HCT116 (cell line): ENCODE data around the gene NFIB. TPM values are rescaled to one million over a fixed set of nuclear protein-coding genes. Genes with fewer than 3 reads are reported as not detected.

Experiments
- ATAC-seq: fragments of 200-7000 bp; cut with Tn5 transposase; 2 replicates; pipeline ENCODE4 v1.9.1; 2020; ENCODE audit warnings: mild to moderate bottlenecking, moderate library complexity
- BruUV-seq: library from RNA; stranded (reverse); fragments of 400-500 nt; replicated peaks from 2 replicates; lab custom pipeline; 2021; lab: Mats Ljungman, UMichigan
- CTCF ChIA-PET: fragments of 300-600 bp; sonication (Branson Sonifier 250); formaldehyde crosslinking; loops from one replicate; lab custom pipeline; 2021; ENCODE audit warnings: antibody characterized with exemption; lab: Charles Lee
- POLR2A ChIA-PET: fragments of 300-600, 350-600 bp; sonication (Branson Sonifier 250); formaldehyde crosslinking; loops from one replicate; lab custom pipeline; 2021; ENCODE audit warnings: antibody characterized with exemption; lab: Charles Lee
- RAD21 ChIA-PET, 2 experiments: fragments of 300-600 bp; sonication (Branson Sonifier 250); formaldehyde crosslinking; loops; one replicate each; lab custom pipeline; 2023; ENCODE audit warnings: low total read pairs in 2 of 2; ENCODE audit not compliant: uncharacterized antibody in 2 of 2, unreplicated experiment in 2 of 2, low non-redundant PET in 1 of 2; lab: Charles Lee
- DNase-seq: peaks from one replicate; pipeline ENCODE4 v3.0.0-alpha.2; 2010; ENCODE audit warnings: low read depth, low spot score
- H2AFZ ChIP-seq: fragments of 200-600 bp; shearing (Covaris generic), sonication (generic); 2 replicates; pipeline ENCODE4 v1.6.1; 2017; ENCODE audit warnings: low read depth, mixed run types, mixed read lengths, antibody characterized with exemption, low read length; ENCODE audit not compliant: poor library complexity, severe bottlenecking
- H3K27ac ChIP-seq: 2 replicates; pipeline ENCODE4 v1.5.1; 2012; ENCODE audit warnings: low read depth, low read length
- H3K27me3 ChIP-seq: fragments of 200-600 bp; sonication (generic); 2 replicates; pipeline ENCODE4 v1.6.1; 2016; ENCODE audit warnings: mixed run types, low read length, mixed read lengths; ENCODE audit not compliant: insufficient read depth
- H3K36me3 ChIP-seq, 2 experiments: fragments of 200-500 bp in 1 of 2; fragments of 200-600 bp in 1 of 2; sonication (Bioruptor generic) in 1 of 2; sonication (generic) in 1 of 2; 2 replicates each; pipeline versions ENCODE4 v1.5.1 to v1.6.1; 2014 to 2016; ENCODE audit warnings: low read length in 2 of 2, inconsistent platforms in 1 of 2, mixed read lengths in 1 of 2, mixed run types in 1 of 2; ENCODE audit not compliant: insufficient read depth in 2 of 2, control insufficient read depth in 1 of 2
- H3K4me1 ChIP-seq, 2 experiments: fragments of 200-600 bp in 1 of 2; sonication (generic) in 1 of 2; 2 replicates each; pipeline versions ENCODE4 v1.5.1 to v1.6.1; 2012 to 2017; ENCODE audit warnings: low read length in 2 of 2, inconsistent platforms in 1 of 2, mild to moderate bottlenecking in 1 of 2, mixed read lengths in 1 of 2, mixed run types in 1 of 2, moderate library complexity in 1 of 2; ENCODE audit not compliant: insufficient read depth in 2 of 2, control insufficient read depth in 1 of 2
- H3K4me2 ChIP-seq: fragments of 200-600 bp; sonication (generic); 2 replicates; pipeline ENCODE4 v1.6.1; 2017; ENCODE audit warnings: mixed run types, low read length, mixed read lengths
- H3K4me3 ChIP-seq, 2 experiments: fragments of 200-600 bp in 1 of 2; sonication (generic) in 1 of 2; replicated peaks in 1 of 2; 2 replicates each; pipeline ENCODE4 v1.5.1; 2011 to 2016; ENCODE audit warnings: low read length in 2 of 2, control low read depth in 1 of 2, low read depth in 1 of 2, mild to moderate bottlenecking in 1 of 2, mixed read lengths in 1 of 2, mixed run types in 1 of 2
- H3K79me2 ChIP-seq: fragments of 200-600 bp; sonication (generic); 2 replicates; pipeline ENCODE4 v1.6.1; 2017; ENCODE audit warnings: mild to moderate bottlenecking, mixed run types, low read length, moderate library complexity, mixed read lengths; ENCODE audit not compliant: insufficient read depth
- H3K9ac ChIP-seq: fragments of 200-600 bp; sonication (generic); 2 replicates; pipeline ENCODE4 v1.6.1; 2016; ENCODE audit warnings: low read length, mixed read lengths
- H3K9me2 ChIP-seq: fragments of 200-600 bp; sonication (generic), shearing (Covaris generic); 2 replicates; pipeline ENCODE4 v1.6.1; 2017; ENCODE audit warnings: mixed run types, mild to moderate bottlenecking, moderate library complexity; ENCODE audit not compliant: insufficient read depth
- H3K9me3 ChIP-seq, 2 experiments: fragments of 200-500 bp in 1 of 2; fragments of 200-600 bp in 1 of 2; sonication (Bioruptor generic) in 1 of 2; sonication (generic) in 1 of 2; 2 replicates each; pipeline ENCODE4 v1.6.1; 2014 to 2017; ENCODE audit warnings: low read length in 2 of 2, mixed read lengths in 2 of 2, inconsistent platforms in 1 of 2, low read depth in 1 of 2, mild to moderate bottlenecking in 1 of 2, mixed run types in 1 of 2, moderate library complexity in 1 of 2; ENCODE audit not compliant: control insufficient read depth in 1 of 2, insufficient read depth in 1 of 2
- H4K20me1 ChIP-seq: fragments of 200-600 bp; sonication (generic), shearing (Covaris generic); 2 replicates; pipeline ENCODE4 v1.6.1; 2017; ENCODE audit warnings: mixed run types, mild to moderate bottlenecking, moderate library complexity; ENCODE audit not compliant: insufficient read depth
- EZH2phosphoT487 ChIP-seq: fragments of 200-600 bp; IDR thresholded peaks from 2 replicates; pipeline ENCODE4 v1.6.1; 2018; ENCODE audit warnings: antibody characterized with exemption, borderline replicate concordance
- POLR2A ChIP-seq: IDR thresholded peaks from 2 replicates; pipeline ENCODE4 v1.7.0; 2011; ENCODE audit warnings: borderline replicate concordance; ENCODE audit not compliant: insufficient read depth, insufficient read length; ENCODE audit errors: extremely low read depth
- POLR2AphosphoS5 ChIP-seq: IDR thresholded peaks from 2 replicates; pipeline ENCODE4 v1.6.1; 2011; ENCODE audit warnings: mild to moderate bottlenecking, low read depth, low read length, moderate library complexity
- RAD21 ChIP-seq: IDR thresholded peaks from 2 replicates; pipeline ENCODE4 v1.6.1; 2012; ENCODE audit warnings: low read depth, mild to moderate bottlenecking
- SP1 ChIP-seq: IDR thresholded peaks from 2 replicates; pipeline ENCODE4 v1.6.1; 2012; ENCODE audit warnings: low read depth
- SRF ChIP-seq: IDR thresholded peaks from 2 replicates; pipeline ENCODE4 v1.6.1; 2012; ENCODE audit warnings: low read depth
- TCF7L2 ChIP-seq: IDR thresholded peaks from 2 replicates; pipeline ENCODE4 v1.7.0; 2011; ENCODE audit warnings: borderline replicate concordance, inconsistent platforms; ENCODE audit not compliant: insufficient read depth, insufficient read length; ENCODE audit errors: extremely low read depth
- YY1 ChIP-seq: IDR thresholded peaks from 2 replicates; pipeline ENCODE4 v1.6.1; 2011; ENCODE audit warnings: low read length, low read depth, moderate library complexity, mild to moderate bottlenecking; ENCODE audit not compliant: insufficient replicate concordance; ENCODE audit errors: extremely low read depth
- ZNF274 ChIP-seq: fragments of 200-500 bp; sonication (Bioruptor generic); IDR thresholded peaks from 2 replicates; pipeline ENCODE4 v1.6.1; 2014; ENCODE audit warnings: mild to moderate bottlenecking, low read depth, low read length, inconsistent platforms
- intact Hi-C: fragments of 100-400 bp; cut with micrococcal nuclease; formaldehyde crosslinking; loops from 2 replicates; pipeline ENCODE4 v1.10.0; 2022
- total RNA-seq: library from RNA; stranded (reverse); gene quantifications from one replicate; pipeline ENCODE4 v1.2.1, GENCODE V29; 2021; ENCODE audit not compliant: unreplicated experiment
- TF ChIP-seq, protein P1 (sequence below): IDR thresholded peaks from 2 replicates; pipeline ENCODE4 v1.6.1; 2012; ENCODE audit warnings: low read depth
- TF ChIP-seq, protein P2 (sequence below): IDR thresholded peaks from 2 replicates; pipeline ENCODE4 v1.6.1; 2012

NFIB gene
- total RNA-seq, 1 experiment from 2014 or later = 6.6 TPM

DNA sequence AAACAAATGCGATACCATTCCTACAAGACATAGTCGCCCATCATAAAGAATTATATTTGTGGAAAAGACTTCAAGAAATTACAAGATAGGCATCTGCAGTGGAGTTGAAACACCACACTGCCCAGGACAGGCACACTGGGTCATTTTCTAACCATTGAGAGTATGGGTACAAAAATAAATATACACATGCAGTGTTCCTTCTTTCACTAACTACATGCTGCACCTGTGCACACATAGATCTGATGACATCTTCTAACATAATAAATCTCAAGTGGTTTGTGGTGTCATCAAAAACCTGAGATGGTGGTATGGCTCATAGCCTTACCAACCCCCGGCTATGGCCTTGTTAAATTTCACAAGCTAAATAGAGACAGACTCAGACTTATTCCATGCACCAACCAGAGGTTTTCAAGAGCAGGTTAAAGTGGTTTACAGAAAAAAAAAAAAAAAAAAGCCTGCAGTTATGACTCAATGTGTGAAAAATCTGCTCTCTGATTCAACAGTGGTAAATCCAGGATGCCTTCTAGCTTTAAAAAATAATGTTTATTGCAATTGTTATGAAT is 12.4 kb upstream of the NFIB start (continued):
- TF ChIP-seq POLR2A (no peak), EZH2phosphoT487 (no peak)
- TF ChIP-seq, all 23 proteins: peak for 0

DNA sequence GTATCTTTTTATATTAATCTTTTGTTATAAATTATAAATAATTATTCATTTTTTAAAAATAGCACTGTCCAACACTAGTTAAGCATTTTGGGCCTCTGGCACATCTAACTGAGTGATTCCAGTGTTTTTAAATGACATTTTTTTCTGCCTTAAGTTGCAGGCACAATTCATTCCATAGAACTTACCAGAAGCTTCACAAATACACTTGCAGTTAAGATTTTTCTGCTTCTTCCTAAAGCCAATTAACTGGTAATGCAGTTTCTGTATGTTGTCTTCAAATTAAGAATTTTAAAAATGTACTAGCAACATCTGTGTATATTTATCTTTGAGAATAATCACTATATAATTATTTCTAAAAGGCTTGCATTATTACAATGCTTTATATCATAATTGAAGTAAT is 11.2 kb upstream of the NFIB start:
- H3K9me2 ChIP-seq = no peaks in the 10 kb centered on the region
- POLR2A ChIA-PET = no interaction called here
- no peaks in the 10 kb centered on the region for H3K36me3 ChIP-seq
- intact Hi-C loops = no loop called here
- no peak overlapping the region for H2AFZ ChIP-seq
- CTCF ChIA-PET = no interaction called here
- no peak overlapping the region for H3K9ac ChIP-seq
- no peak overlapping the region for H3K4me2 ChIP-seq
- TF ChIP-seq POLR2AphosphoS5 (no peak), EZH2phosphoT487 (no peak), POLR2A (no peak)
- ATAC-seq (no peak), DNase-seq (no peak)
- RAD21 ChIA-PET = no interaction called here
- no peaks in the 10 kb centered on the region for H3K79me2 ChIP-seq
- H3K27ac ChIP-seq = no peak overlapping the region
- H3K9me3 ChIP-seq = no peaks in the 10 kb centered on the region
- BruUV-seq = no TSS peak
- H3K4me3 ChIP-seq = no peak overlapping the region
- no peaks in the 10 kb centered on the region for H3K27me3 ChIP-seq
- H4K20me1 ChIP-seq = no peaks in the 10 kb centered on the region
- H3K4me1 ChIP-seq = peaks cover 0 to 17% of the 10 kb centered on the region in 2 experiments; a peak in 3 of 4 replicates

DNA sequence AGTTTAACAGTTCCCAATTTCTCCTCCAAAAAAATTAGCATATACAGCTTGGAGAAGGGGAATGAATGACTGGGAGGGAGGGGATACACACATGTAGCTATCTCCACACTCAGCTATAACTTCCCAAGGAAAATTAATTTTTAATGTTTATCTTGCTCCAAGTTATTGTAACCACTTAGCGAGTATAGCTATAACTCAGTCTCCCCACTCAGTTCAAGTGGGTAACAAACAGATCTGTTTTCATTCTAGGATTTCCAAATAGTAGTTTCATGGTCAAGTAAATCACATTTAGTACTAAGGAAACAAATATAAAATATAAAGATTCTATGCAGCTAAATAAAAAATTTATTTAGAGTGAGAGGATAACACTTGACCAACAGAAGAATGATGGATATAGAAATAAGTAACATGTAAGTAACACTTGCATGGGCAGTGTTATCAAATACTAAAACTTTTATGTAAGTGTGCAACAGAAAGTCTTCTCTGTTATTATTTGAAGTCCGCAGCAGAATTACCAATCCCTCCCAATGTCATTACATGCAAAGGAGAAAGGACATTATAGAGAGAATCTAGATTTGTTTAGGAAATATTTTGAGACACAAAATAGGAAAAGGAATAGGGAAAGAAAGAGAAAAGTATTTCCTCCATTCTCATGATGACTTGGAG is 10.2 kb upstream of the NFIB start:
- intact Hi-C loops = no loop called here
- TF ChIP-seq EZH2phosphoT487 (no peak), RAD21 (no peak), SRF (no peak), SP1 (no peak), YY1 (no peak), TCF7L2 (no peak), ZNF274 (no peak)
- TF ChIP-seq, protein P1, sequence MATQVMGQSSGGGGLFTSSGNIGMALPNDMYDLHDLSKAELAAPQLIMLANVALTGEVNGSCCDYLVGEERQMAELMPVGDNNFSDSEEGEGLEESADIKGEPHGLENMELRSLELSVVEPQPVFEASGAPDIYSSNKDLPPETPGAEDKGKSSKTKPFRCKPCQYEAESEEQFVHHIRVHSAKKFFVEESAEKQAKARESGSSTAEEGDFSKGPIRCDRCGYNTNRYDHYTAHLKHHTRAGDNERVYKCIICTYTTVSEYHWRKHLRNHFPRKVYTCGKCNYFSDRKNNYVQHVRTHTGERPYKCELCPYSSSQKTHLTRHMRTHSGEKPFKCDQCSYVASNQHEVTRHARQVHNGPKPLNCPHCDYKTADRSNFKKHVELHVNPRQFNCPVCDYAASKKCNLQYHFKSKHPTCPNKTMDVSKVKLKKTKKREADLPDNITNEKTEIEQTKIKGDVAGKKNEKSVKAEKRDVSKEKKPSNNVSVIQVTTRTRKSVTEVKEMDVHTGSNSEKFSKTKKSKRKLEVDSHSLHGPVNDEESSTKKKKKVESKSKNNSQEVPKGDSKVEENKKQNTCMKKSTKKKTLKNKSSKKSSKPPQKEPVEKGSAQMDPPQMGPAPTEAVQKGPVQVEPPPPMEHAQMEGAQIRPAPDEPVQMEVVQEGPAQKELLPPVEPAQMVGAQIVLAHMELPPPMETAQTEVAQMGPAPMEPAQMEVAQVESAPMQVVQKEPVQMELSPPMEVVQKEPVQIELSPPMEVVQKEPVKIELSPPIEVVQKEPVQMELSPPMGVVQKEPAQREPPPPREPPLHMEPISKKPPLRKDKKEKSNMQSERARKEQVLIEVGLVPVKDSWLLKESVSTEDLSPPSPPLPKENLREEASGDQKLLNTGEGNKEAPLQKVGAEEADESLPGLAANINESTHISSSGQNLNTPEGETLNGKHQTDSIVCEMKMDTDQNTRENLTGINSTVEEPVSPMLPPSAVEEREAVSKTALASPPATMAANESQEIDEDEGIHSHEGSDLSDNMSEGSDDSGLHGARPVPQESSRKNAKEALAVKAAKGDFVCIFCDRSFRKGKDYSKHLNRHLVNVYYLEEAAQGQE = no peak
- TF ChIP-seq, protein P2, sequence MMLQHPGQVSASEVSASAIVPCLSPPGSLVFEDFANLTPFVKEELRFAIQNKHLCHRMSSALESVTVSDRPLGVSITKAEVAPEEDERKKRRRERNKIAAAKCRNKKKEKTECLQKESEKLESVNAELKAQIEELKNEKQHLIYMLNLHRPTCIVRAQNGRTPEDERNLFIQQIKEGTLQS = no peak

More for the DNA sequence above, 10.2 kb upstream of the NFIB start:
- no peak overlapping the region for H3K9ac ChIP-seq
- no TSS peak for BruUV-seq
- DNase-seq (no peak), ATAC-seq (no peak)
- peaks cover 0 to 17% of the 10 kb centered on the region in 2 experiments; a peak in 3 of 4 replicates for H3K4me1 ChIP-seq
- H3K9me3 ChIP-seq = no peaks in the 10 kb centered on the region
- no peaks in the 10 kb centered on the region for H3K36me3 ChIP-seq
- no peaks in the 10 kb centered on the region for H3K9me2 ChIP-seq
- ChIA-PET RAD21 (no interaction called here), CTCF (interaction anchor here (1.1 kb wide), 1 partner anchor 29 kb away, joined by 3 read pairs; no protein-coding TSS in a partner anchor), POLR2A (no interaction called here)
- peak overlapping the region; percentile 45 for H2AFZ ChIP-seq
- no peaks in the 10 kb centered on the region for H3K27me3 ChIP-seq
- no peak overlapping the region for H3K27ac ChIP-seq
- H4K20me1 ChIP-seq = no peaks in the 10 kb centered on the region
- H3K4me3 ChIP-seq = no peak overlapping the region
- H3K4me2 ChIP-seq = no peak overlapping the region
- no peaks in the 10 kb centered on the region for H3K79me2 ChIP-seq
